ENCODE measurements around the gene TLE3. TPM values are rescaled to one million over a fixed set of nuclear protein-coding genes. Genes with fewer than 3 reads are reported as not detected.
A peak's percentile ranks its signal among the peaks of the same experiment; 100 is the strongest.

Gene TLE3
- total and polyA plus RNA-seq, 7 donors: 16.8 to 82.0 (median 49.5) TPM

DNA sequence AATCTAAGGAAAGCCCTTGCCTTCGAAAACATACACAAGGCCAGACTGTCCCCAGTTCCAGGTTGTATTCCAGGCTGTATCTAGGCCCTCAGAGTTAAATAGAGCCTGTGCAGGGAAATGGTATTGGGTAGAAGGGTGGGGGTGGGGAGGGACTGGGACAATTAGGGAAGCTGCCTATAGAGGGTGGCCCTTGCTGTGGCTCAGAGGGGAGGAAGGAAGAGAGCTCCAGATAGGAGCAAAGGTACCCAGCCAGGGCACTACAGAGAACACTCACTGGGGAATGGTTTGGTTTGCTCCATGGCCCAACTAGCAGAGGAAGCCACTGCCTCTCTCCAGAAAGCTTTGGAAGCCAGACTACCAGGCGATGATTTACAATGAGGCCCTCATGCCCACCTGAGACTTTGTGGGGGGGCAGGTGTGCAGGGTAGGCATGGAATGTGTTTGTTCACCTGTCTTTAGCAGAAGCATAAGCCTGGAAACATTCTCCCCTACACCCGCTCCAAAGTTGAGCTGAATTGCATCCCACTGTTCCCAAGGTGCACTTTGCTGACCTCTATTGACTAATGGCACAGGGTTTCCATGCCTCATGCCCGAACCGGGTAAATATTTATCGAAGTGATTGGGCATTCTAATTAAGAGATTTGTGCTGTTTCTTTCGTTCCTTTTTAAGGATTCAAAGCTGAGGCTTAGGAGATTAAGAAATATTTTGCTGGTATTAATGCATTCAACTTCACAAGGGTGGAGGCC, 6.3 kb upstream of the TLE3 start:
- peaks cover 2 to 28% (median 25%) of the 10 kb centered on the region in 4 donors for H3K4me1 ChIP-seq
- intact Hi-C loops (cut with DNase I): loop anchor here (2.0 kb wide), 1 partner anchor 51 kb away; no protein-coding TSS in a partner anchor
- H3K9me3 ChIP-seq: no peaks in the 10 kb centered on the region
- no peaks in the 10 kb centered on the region for H3K27me3 ChIP-seq
- H3K4me3 ChIP-seq: no peak overlapping the region
- WGBS, 2 donors: 69 to 88% methylated on average over 7 of the region's 7 CpGs
- TF ChIP-seq POLR2A (IDR thresholded peaks at IDR 0.05) (no peak), CTCF (IDR thresholded peaks at IDR 0.05) (no peak), POLR2AphosphoS5 (IDR thresholded peaks at IDR 0.05) (no peak), EP300 (IDR thresholded peaks at IDR 0.05) (no peak)
- no peak overlapping the region for H3K27ac ChIP-seq
- DNase-seq: no peak
- no peaks in the 10 kb centered on the region for H3K36me3 ChIP-seq

DNA sequence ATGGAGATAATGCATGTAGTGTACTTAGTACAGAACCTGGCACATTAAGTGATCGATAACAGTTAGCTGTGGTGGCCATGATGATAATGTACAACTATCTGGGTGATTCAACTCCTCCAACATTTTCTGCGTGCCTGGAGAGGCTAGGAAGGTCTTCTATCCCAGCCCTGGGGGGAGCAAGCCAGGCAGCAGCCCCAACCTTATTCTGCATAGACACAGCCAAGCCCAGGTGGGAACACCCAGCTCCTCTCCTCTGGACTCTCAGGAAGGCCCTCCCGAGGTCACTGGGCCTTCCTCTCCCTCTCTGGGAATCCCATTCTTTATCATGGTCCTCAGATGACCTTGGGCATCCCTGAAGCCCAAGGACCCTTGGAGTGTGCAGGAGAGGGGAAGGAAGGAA, 5.1 kb upstream of the TLE3 start:
- no peaks in the 10 kb centered on the region for H3K36me3 ChIP-seq
- DNase-seq: no peak
- no peaks in the 10 kb centered on the region for H3K9me3 ChIP-seq
- no peaks in the 10 kb centered on the region for H3K27me3 ChIP-seq
- no peak overlapping the region for H3K27ac ChIP-seq
- H3K4me3 ChIP-seq: no peak overlapping the region
- WGBS, 2 donors: 84 to 88% methylated on average over 3 of the region's 3 CpGs
- H3K4me1 ChIP-seq: peaks cover 2 to 39% (median 34%) of the 10 kb centered on the region in 4 donors
- intact Hi-C loops (cut with DNase I): loop anchor here (1.0 to 2.0 kb wide), 2 partner anchors 7 to 52 kb away; no protein-coding TSS in a partner anchor
- TF ChIP-seq POLR2AphosphoS5 (IDR thresholded peaks at IDR 0.05) (no peak), POLR2A (IDR thresholded peaks at IDR 0.05) (no peak), EP300 (IDR thresholded peaks at IDR 0.05) (no peak), CTCF (IDR thresholded peaks at IDR 0.05) (no peak)

- intact Hi-C loops (cut with DNase I): loop anchor here (1.0 to 2.0 kb wide), 6 partner anchors 9 to 277 kb away; no protein-coding TSS in a partner anchor
Measured at GRCh38 chr15:70101459-70102113, 3.9 kb upstream of the TLE3 start.

GRCh38 chr15:70100474-70101341, 3.0 kb upstream of the TLE3 start:
- peak; percentile 85 for DNase-seq
- Histone ChIP-seq H3K4me3 (peak overlapping the region; percentile 8 to 92 (median 32)), H3K4me1 (peaks cover 2 to 41% (median 34%) of the 10 kb centered on the region in 4 donors), H3K27ac (peak overlapping the region; percentile 87 to 99 (median 96)), H3K27me3 (no peaks in the 10 kb centered on the region), H3K36me3 (no peaks in the 10 kb centered on the region), H3K9me3 (no peaks in the 10 kb centered on the region)
- intact Hi-C loops (cut with DNase I): loop anchor here (2.0 kb wide), 4 partner anchors 76 to 278 kb away; no protein-coding TSS in a partner anchor
- 1 to 2% methylated on average over 54 of the region's 54 CpGs for WGBS, 2 donors
- peak in 3 of 4 donors; percentile 12 to 38 (median 36) for TF ChIP-seq POLR2AphosphoS5 (IDR thresholded peaks at IDR 0.05)
- TF ChIP-seq CTCF (IDR thresholded peaks at IDR 0.05): peak in 3 of 4 experiments; percentile 29 to 45 (median 44)
- TF ChIP-seq POLR2A (IDR thresholded peaks at IDR 0.05): no peak
- no peak for TF ChIP-seq EP300 (IDR thresholded peaks at IDR 0.05)

More at GRCh38 chr15:70101459-70102113, 3.9 kb upstream of the TLE3 start:
- Histone ChIP-seq H3K27ac (peak overlapping the region; percentile 87 to 99 (median 96)), H3K4me1 (peaks cover 2 to 39% (median 34%) of the 10 kb centered on the region in 4 donors), H3K36me3 (no peaks in the 10 kb centered on the region), H3K9me3 (no peaks in the 10 kb centered on the region), H3K4me3 (peak overlapping the region in 2 of 4 donors; percentile 31 to 92), H3K27me3 (no peaks in the 10 kb centered on the region)
- peak; percentile 90 for DNase-seq
- TF ChIP-seq EP300 (IDR thresholded peaks at IDR 0.05) (peak in 1 of 4 donors; percentile 27), POLR2AphosphoS5 (IDR thresholded peaks at IDR 0.05) (peak in 2 of 4 donors; percentile 55 to 60), POLR2A (IDR thresholded peaks at IDR 0.05) (no peak)
- 3 to 13% methylated on average over 12 of the region's 12 CpGs for WGBS, 2 donors
